ENCODE measurements around the gene NID1. TPM values are rescaled to one million over a fixed set of nuclear protein-coding genes. Genes with fewer than 3 reads are reported as not detected.

Gene NID1
- total RNA-seq, 1 donor from 2014 or later = 73.0 TPM

DNA sequence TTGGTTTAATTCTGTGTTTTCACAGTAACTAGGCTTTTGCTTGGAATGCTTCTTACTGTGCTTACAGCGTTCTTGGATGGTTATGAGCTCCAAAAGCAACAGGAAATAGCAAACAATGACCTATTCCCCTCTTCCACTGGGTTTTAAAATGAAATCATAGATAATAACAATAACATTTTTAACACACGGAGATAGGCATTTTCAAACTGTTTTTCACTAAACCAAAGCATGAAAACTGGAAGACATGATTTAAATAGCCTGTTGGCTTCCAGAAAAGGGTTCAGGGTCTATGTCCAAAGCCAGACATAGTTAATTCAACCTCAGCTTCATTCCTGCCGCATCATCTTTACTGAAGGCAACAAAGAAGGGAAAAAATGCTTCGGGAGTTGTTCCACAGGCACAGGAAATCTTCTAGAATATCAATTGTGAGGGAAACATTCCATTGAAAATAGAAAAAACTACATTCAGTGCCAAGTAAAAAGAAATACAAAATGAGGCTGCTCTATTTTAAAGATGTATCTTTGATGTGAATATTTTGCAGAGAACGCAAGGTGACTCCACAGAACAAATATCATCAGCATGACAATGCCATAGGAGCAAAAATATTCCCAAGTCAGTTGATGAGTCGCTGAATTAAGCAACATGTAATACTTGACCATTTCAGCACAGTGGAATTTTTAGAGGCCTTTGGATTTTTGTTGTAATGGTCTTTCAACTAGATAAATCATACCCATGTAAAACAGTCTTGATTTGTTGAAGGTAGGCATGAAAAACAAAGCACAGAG lies 80.7 kb downstream of the NID1 start:
- H3K4me3 Mint-ChIP-seq (ENCODE audit: unreplicated experiment) = no peak overlapping the region
- H3K27ac Mint-ChIP-seq (ENCODE audit: unreplicated experiment) = peak overlapping the region; percentile 84

DNA sequence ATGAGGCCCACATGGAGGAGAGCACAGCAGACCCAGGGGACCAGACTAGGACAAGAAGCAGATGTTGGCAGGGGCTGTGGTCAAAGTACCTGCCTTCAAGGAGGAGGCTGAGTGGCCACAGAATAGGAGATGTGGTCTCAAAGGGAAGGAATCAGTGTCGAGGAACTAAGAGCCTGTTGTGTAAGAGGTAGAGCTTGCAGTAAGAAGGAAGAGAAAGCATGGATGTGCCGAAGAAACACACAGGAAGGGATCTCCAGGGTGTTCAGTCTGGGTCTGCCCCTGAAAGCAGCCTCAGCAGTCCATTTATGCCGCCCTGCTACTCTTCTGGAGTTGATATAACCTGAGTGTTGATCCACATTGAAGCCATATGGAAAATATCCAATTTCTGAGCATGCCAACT lies 83.9 kb downstream of the NID1 start:
- TF ChIP-seq EZH2 (IDR thresholded peaks at IDR 0.05; ENCODE audit: insufficient read depth, low read length) = no peak
- TF ChIP-seq, protein P1, sequence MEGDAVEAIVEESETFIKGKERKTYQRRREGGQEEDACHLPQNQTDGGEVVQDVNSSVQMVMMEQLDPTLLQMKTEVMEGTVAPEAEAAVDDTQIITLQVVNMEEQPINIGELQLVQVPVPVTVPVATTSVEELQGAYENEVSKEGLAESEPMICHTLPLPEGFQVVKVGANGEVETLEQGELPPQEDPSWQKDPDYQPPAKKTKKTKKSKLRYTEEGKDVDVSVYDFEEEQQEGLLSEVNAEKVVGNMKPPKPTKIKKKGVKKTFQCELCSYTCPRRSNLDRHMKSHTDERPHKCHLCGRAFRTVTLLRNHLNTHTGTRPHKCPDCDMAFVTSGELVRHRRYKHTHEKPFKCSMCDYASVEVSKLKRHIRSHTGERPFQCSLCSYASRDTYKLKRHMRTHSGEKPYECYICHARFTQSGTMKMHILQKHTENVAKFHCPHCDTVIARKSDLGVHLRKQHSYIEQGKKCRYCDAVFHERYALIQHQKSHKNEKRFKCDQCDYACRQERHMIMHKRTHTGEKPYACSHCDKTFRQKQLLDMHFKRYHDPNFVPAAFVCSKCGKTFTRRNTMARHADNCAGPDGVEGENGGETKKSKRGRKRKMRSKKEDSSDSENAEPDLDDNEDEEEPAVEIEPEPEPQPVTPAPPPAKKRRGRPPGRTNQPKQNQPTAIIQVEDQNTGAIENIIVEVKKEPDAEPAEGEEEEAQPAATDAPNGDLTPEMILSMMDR (IDR thresholded peaks at IDR 0.05; ENCODE audit: insufficient read depth, low read depth, low read length) = no peak
- peaks cover 16% of the 10 kb centered on the region for H3K4me1 Mint-ChIP-seq (ENCODE audit: low read depth, unreplicated experiment)
- Histone ChIP-seq H3K4me1 (ENCODE audit: insufficient read depth, low read length) (peaks cover 21% of the 10 kb centered on the region), H3K9ac (ENCODE audit: low read length) (no peak overlapping the region), H3K27me3 (ENCODE audit: insufficient read depth, low read length) (no peaks in the 10 kb centered on the region), H3K27ac (ENCODE audit: low read depth, low read length) (no peak overlapping the region), H3K4me2 (ENCODE audit: low read length) (no peak overlapping the region), H4K20me1 (ENCODE audit: insufficient read depth, low read length) (no peaks in the 10 kb centered on the region), H3K79me2 (ENCODE audit: insufficient read depth, low read length) (no peaks in the 10 kb centered on the region), H3K9me3 (ENCODE audit: insufficient read depth, low read depth, low read length) (peaks cover 5% of the 10 kb centered on the region), H2AFZ (ENCODE audit: low read depth, low read length) (no peak overlapping the region), H3K36me3 (ENCODE audit: insufficient read depth, low read length) (peaks cover 11% of the 10 kb centered on the region), H3K4me3 (ENCODE audit: insufficient read depth, low read depth, low read length) (no peak overlapping the region)
- FAIRE-seq (no peak), DNase-seq (ENCODE audit: low read depth) (no peak)
- H3K27me3 Mint-ChIP-seq (ENCODE audit: low read depth, unreplicated experiment) = no peaks in the 10 kb centered on the region
- H3K4me3 Mint-ChIP-seq (ENCODE audit: unreplicated experiment) = no peak overlapping the region
- H3K27ac Mint-ChIP-seq (ENCODE audit: unreplicated experiment) = no peak overlapping the region
- peaks cover 22% of the 10 kb centered on the region for H3K36me3 Mint-ChIP-seq (ENCODE audit: low read depth, unreplicated experiment)
- H3K9me3 Mint-ChIP-seq (ENCODE audit: unreplicated experiment) = peaks cover 3% of the 10 kb centered on the region

More for the DNA sequence above, 80.7 kb downstream of the NID1 start:
- Histone ChIP-seq H3K4me2 (ENCODE audit: low read length) (peak overlapping the region; percentile 66), H3K36me3 (ENCODE audit: insufficient read depth, low read length) (peaks cover 1% of the 10 kb centered on the region), H3K9me3 (ENCODE audit: insufficient read depth, low read depth, low read length) (no peaks in the 10 kb centered on the region), H2AFZ (ENCODE audit: low read depth, low read length) (no peak overlapping the region), H3K4me1 (ENCODE audit: insufficient read depth, low read length) (peaks cover 21% of the 10 kb centered on the region), H3K9ac (ENCODE audit: low read length) (peak overlapping the region; percentile 66), H3K27me3 (ENCODE audit: insufficient read depth, low read length) (no peaks in the 10 kb centered on the region), H3K79me2 (ENCODE audit: insufficient read depth, low read length) (no peaks in the 10 kb centered on the region), H4K20me1 (ENCODE audit: insufficient read depth, low read length) (no peaks in the 10 kb centered on the region), H3K27ac (ENCODE audit: low read depth, low read length) (peak overlapping the region; percentile 85), H3K4me3 (ENCODE audit: insufficient read depth, low read depth, low read length) (peak overlapping the region; percentile 31)
- TF ChIP-seq, protein P1 (IDR thresholded peaks at IDR 0.05; ENCODE audit: insufficient read depth, low read depth, low read length) = no peak
- no peak for TF ChIP-seq EZH2 (IDR thresholded peaks at IDR 0.05; ENCODE audit: insufficient read depth, low read length)
- H3K36me3 Mint-ChIP-seq (ENCODE audit: low read depth, unreplicated experiment) = peaks cover 26% of the 10 kb centered on the region
- H3K9me3 Mint-ChIP-seq (ENCODE audit: unreplicated experiment) = peaks cover 13% of the 10 kb centered on the region
- DNase-seq (ENCODE audit: low read depth) (peak; percentile 81), FAIRE-seq (peak; percentile 73)
- no peaks in the 10 kb centered on the region for H3K27me3 Mint-ChIP-seq (ENCODE audit: low read depth, unreplicated experiment)
- peaks cover 16% of the 10 kb centered on the region for H3K4me1 Mint-ChIP-seq (ENCODE audit: low read depth, unreplicated experiment)

All from astrocyte (in vitro differentiated cells and primary cell).